K562 (cell line): Measurements from ENCODE around the gene ZNF692. TPM values are rescaled to one million over a fixed set of nuclear protein-coding genes. Genes with fewer than 3 reads are reported as not detected.

Source experiments
- AFF4 ChIP-seq: sonication (generic); formaldehyde crosslinking; IDR thresholded peaks from 2 replicates; pipeline ENCODE4 v1.8.0; 2023; ENCODE audit warnings: mild to moderate bottlenecking, missing genetic modification reagents
- BRD4 ChIP-seq: fragments of 200-600 bp; sonication (generic); IDR thresholded peaks from 2 replicates; pipeline ENCODE4 v1.6.1; 2017; ENCODE audit warnings: inconsistent platforms
- CXXC5 ChIP-seq: fragments of 250-450 bp; sonication (Bioruptor Pico); IDR thresholded peaks from 2 replicates; pipeline ENCODE4 v1.8.0; 2022; ENCODE audit warnings: inconsistent platforms, mild to moderate bottlenecking, moderate library complexity
- EP300 ChIP-seq: IDR thresholded peaks from 2 replicates; pipeline ENCODE4 v1.6.1; 2012; ENCODE audit warnings: low read length, improper control_type of control experiment
- FOXK2 ChIP-seq, 2 experiments: fragments of 450-650 bp; IDR thresholded peaks in 1 of 2; conservative IDR thresholded peaks in 1 of 2; 2 replicates each; pipeline ENCODE4 v1.6.1; 2016; ENCODE audit warnings: low read depth in 2 of 2, mild to moderate bottlenecking in 1 of 2
- GTF2A2 ChIP-seq: IDR thresholded peaks from 2 replicates; pipeline ENCODE4 v1.6.1; 2016; ENCODE audit warnings: mild to moderate bottlenecking, missing genetic modification characterization, missing compliant biosample characterization
- HDAC3 ChIP-seq: fragments of 450-650 bp; IDR thresholded peaks from 2 replicates; pipeline ENCODE4 v1.6.1; 2018; ENCODE audit warnings: borderline replicate concordance, mild to moderate bottlenecking, moderate library complexity; ENCODE audit not compliant: partially characterized antibody
- NFIC ChIP-seq: fragments of 450-650 bp; IDR thresholded peaks from 2 replicates; pipeline ENCODE4 v1.6.1; 2017; ENCODE audit warnings: mild to moderate bottlenecking, inconsistent platforms
- PHTF2 ChIP-seq: fragments of 250-450 bp; sonication (Bioruptor Pico); IDR thresholded peaks from 2 replicates; pipeline ENCODE4 v1.5.0; 2021; ENCODE audit warnings: mild to moderate bottlenecking
- POLR2AphosphoS5 ChIP-seq: IDR thresholded peaks from 2 replicates; pipeline ENCODE4 v1.6.1; 2011; ENCODE audit warnings: mild to moderate bottlenecking, low read depth, low read length, moderate library complexity; ENCODE audit not compliant: control insufficient read depth, insufficient read depth
- SMARCA4 ChIP-seq: fragments of 450-650 bp; IDR thresholded peaks from 2 replicates; pipeline ENCODE4 v1.6.1; 2016
- TFAM ChIP-seq: fragments of 250-450 bp; sonication (Bioruptor Pico); conservative IDR thresholded peaks from 2 replicates; pipeline ENCODE4 v1.5.0; 2021; ENCODE audit warnings: mild to moderate bottlenecking, moderate library complexity
- ZBTB17 ChIP-seq: fragments of 450-650 bp; formaldehyde crosslinking; IDR thresholded peaks from 2 replicates; pipeline ENCODE4 v1.4.0; 2020; ENCODE audit warnings: mild to moderate bottlenecking
- ZNF57 ChIP-seq: fragments of 450-650 bp; formaldehyde crosslinking; IDR thresholded peaks from 2 replicates; pipeline ENCODE4 v1.4.0; 2020; ENCODE audit warnings: mild to moderate bottlenecking, moderate library complexity
- polyA plus RNA-seq, 8 experiments: library from polyadenylated mRNA; depleted of rRNA in 4 of 8; stranded (reverse) in 5 of 8; unstranded in 3 of 8; fragments of >200 nt; fragmentation: Nextera tagmentation in 2 of 8; fragmentation: Illumina TruSeq in 1 of 8; extraction: Ambion mirVana in 2 of 8; extraction: Trizol in 1 of 8; gene quantifications; 2 replicates each; pipeline versions ENCODE4 v1.2.1 to v1.2.3, GENCODE V29; 2011 to 2014; ENCODE audit warnings: inconsistent platforms in 1 of 8, missing spikeins in 1 of 8
- total RNA-seq, 7 experiments: library from RNA; depleted of rRNA in 6 of 7; stranded (reverse); fragments of >200 nt in 6 of 7; fragmentation: Illumina TruSeq in 2 of 7; extraction: Trizol in 2 of 7; gene quantifications; 2 replicates each; pipeline versions ENCODE4 v1.2.1 to v1.2.3, GENCODE V29; 2011 to 2021; ENCODE audit warnings: low replicate concordance in 1 of 7
- TF ChIP-seq, protein P1 (sequence below): sonication (generic); formaldehyde crosslinking; IDR thresholded peaks from 2 replicates; pipeline ENCODE4 v1.8.1; 2023; ENCODE audit warnings: mild to moderate bottlenecking, missing genetic modification reagents
- TF ChIP-seq, protein P2 (sequence below): sonication (generic); IDR thresholded peaks from 2 replicates; pipeline ENCODE4 v1.6.1; 2016
- TF ChIP-seq, protein P3 (sequence below): fragments of 200-800 bp; sonication (Bioruptor generic); IDR thresholded peaks from 2 replicates; pipeline ENCODE4 v1.6.1; 2017; ENCODE audit warnings: missing genetic modification characterization, missing compliant biosample characterization

The ZNF692 gene
- total and polyA plus RNA-seq, 9 of the 15 experiments (the other 6 are each of a cell fraction or from before 2014, with no cell fraction given): 8.4 to 143 (median 55.9) TPM

- TF ChIP-seq HDAC3: peak; percentile 34
- peak; percentile 27; the same call in 1 of the 2 replicates for TF ChIP-seq ZBTB17 (CRISPR knock-in tag)
- 0 out of 2 replicates have a peak, but pooled peaks have one; percentile 17 for TF ChIP-seq NFIC
- 0 out of 2 replicates have a peak, but pooled peaks have one; percentile 0 for TF ChIP-seq EP300
- 0 out of 4 replicates have a peak, but pooled peaks of 1 of the 2 experiments have one; percentile 1 for TF ChIP-seq FOXK2 (conservative IDR thresholded peaks at IDR 0.05 in 1 of 2, IDR thresholded peaks at IDR 0.05 in 1 of 2; ENCODE audit: low read depth in 2 of 2)
- TF ChIP-seq POLR2AphosphoS5: no peak
- peak; percentile 72 for TF ChIP-seq BRD4
- no peak for TF ChIP-seq AFF4 (CRISPR knock-in tag)
- TF ChIP-seq, protein P1, sequence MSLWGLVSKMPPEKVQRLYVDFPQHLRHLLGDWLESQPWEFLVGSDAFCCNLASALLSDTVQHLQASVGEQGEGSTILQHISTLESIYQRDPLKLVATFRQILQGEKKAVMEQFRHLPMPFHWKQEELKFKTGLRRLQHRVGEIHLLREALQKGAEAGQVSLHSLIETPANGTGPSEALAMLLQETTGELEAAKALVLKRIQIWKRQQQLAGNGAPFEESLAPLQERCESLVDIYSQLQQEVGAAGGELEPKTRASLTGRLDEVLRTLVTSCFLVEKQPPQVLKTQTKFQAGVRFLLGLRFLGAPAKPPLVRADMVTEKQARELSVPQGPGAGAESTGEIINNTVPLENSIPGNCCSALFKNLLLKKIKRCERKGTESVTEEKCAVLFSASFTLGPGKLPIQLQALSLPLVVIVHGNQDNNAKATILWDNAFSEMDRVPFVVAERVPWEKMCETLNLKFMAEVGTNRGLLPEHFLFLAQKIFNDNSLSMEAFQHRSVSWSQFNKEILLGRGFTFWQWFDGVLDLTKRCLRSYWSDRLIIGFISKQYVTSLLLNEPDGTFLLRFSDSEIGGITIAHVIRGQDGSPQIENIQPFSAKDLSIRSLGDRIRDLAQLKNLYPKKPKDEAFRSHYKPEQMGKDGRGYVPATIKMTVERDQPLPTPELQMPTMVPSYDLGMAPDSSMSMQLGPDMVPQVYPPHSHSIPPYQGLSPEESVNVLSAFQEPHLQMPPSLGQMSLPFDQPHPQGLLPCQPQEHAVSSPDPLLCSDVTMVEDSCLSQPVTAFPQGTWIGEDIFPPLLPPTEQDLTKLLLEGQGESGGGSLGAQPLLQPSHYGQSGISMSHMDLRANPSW (CRISPR knock-in tag): no peak
- TF ChIP-seq CXXC5 (CRISPR knock-in tag): 0 out of 2 replicates have a peak, but pooled peaks have one; percentile 23
- TF ChIP-seq, protein P2, sequence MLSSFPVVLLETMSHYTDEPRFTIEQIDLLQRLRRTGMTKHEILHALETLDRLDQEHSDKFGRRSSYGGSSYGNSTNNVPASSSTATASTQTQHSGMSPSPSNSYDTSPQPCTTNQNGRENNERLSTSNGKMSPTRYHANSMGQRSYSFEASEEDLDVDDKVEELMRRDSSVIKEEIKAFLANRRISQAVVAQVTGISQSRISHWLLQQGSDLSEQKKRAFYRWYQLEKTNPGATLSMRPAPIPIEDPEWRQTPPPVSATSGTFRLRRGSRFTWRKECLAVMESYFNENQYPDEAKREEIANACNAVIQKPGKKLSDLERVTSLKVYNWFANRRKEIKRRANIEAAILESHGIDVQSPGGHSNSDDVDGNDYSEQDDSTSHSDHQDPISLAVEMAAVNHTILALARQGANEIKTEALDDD: 0 out of 2 replicates have a peak, but pooled peaks have one; percentile 13
- no peak for TF ChIP-seq PHTF2 (CRISPR knock-in tag)
- TF ChIP-seq, protein P3, sequence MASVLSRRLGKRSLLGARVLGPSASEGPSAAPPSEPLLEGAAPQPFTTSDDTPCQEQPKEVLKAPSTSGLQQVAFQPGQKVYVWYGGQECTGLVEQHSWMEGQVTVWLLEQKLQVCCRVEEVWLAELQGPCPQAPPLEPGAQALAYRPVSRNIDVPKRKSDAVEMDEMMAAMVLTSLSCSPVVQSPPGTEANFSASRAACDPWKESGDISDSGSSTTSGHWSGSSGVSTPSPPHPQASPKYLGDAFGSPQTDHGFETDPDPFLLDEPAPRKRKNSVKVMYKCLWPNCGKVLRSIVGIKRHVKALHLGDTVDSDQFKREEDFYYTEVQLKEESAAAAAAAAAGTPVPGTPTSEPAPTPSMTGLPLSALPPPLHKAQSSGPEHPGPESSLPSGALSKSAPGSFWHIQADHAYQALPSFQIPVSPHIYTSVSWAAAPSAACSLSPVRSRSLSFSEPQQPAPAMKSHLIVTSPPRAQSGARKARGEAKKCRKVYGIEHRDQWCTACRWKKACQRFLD (CRISPR knock-in tag): peak; percentile 40; the same call in 1 of the 2 replicates
- no peak for TF ChIP-seq TFAM (CRISPR knock-in tag)
- 0 out of 2 replicates have a peak, but pooled peaks have one; percentile 32 for TF ChIP-seq GTF2A2 (tag)
- no peak for TF ChIP-seq ZNF57 (CRISPR knock-in tag)
- TF ChIP-seq SMARCA4: peak; percentile 18; the same call in 1 of the 2 replicates
These were observed 13.0 kb upstream of the ZNF692 start (continued) for GRCh38 chr1:248871837-248872401.
